ENCODE measurements around the gene ARVCF. TPM values are rescaled to one million over a fixed set of nuclear protein-coding genes. Genes with fewer than 3 reads are reported as not detected.

ARVCF gene
- total and polyA plus RNA-seq, 9 of the 15 experiments (the other 6 are each of a cell fraction or from before 2014, with no cell fraction given): 0.03 to 97.4 (median 15.6) TPM

GRCh38 chr22:19983741-19984140, 32.9 kb downstream of the ARVCF start (continued):
- TF ChIP-seq ZNF76 (CRISPR knock-in tag; IDR thresholded peaks at IDR 0.05; ENCODE audit: borderline replicate concordance) (no peak), ZBTB11 (CRISPR knock-in tag; IDR thresholded peaks at IDR 0.05) (no peak; a peak in 1 of 6 replicates), THAP12 (CRISPR knock-in tag; IDR thresholded peaks at IDR 0.05) (no peak), SRF (CRISPR knock-in tag; IDR thresholded peaks at IDR 0.05) (0 out of 4 replicates have a peak, but pooled peaks of 1 of the 2 experiments have one; percentile 16), ZNF740 (CRISPR knock-in tag; IDR thresholded peaks at IDR 0.05) (no peak), ZNF740 (tag; IDR thresholded peaks at IDR 0.05) (no peak), ZMIZ1 (IDR thresholded peaks at IDR 0.05; ENCODE audit: low read depth in 2 of 2, low read length in 2 of 2) (no peak), CBFA2T3 (IDR thresholded peaks at IDR 0.05) (no peak), CTCFL (IDR thresholded peaks at IDR 0.05; ENCODE audit: borderline replicate concordance, insufficient read depth, low read depth, low read length, poor library complexity, severe bottlenecking) (no peak), LEF1 (IDR thresholded peaks at IDR 0.05) (no peak), NFYB (IDR thresholded peaks at IDR 0.05; ENCODE audit: extremely low read depth, insufficient read length) (no peak), RBM17 (IDR thresholded peaks at IDR 0.05; ENCODE audit: borderline replicate concordance, low read depth, low read length) (no peak), RBM34 (IDR thresholded peaks at IDR 0.05; ENCODE audit: borderline replicate concordance, insufficient read depth, low read length) (no peak), GABPA (tag; conservative IDR thresholded peaks at IDR 0.05; ENCODE audit: low read depth) (no peak)

Data from K562 (cell line).